HCT116 (cell line): ENCODE data around the gene GRK5. TPM values are rescaled to one million over a fixed set of nuclear protein-coding genes. Genes with fewer than 3 reads are reported as not detected.

ENCODE experiments used
- ATAC-seq: fragments of 200-7000 bp; cut with Tn5 transposase; 2 replicates; pipeline ENCODE4 v1.9.1; 2020; ENCODE audit warnings: mild to moderate bottlenecking, moderate library complexity
- BruUV-seq: library from RNA; stranded (reverse); fragments of 400-500 nt; replicated peaks from 2 replicates; lab custom pipeline; 2021; lab: Mats Ljungman, UMichigan
- CTCF ChIA-PET: fragments of 300-600 bp; sonication (Branson Sonifier 250); formaldehyde crosslinking; loops from one replicate; lab custom pipeline; 2021; ENCODE audit warnings: antibody characterized with exemption; lab: Charles Lee
- POLR2A ChIA-PET: fragments of 300-600, 350-600 bp; sonication (Branson Sonifier 250); formaldehyde crosslinking; loops from one replicate; lab custom pipeline; 2021; ENCODE audit warnings: antibody characterized with exemption; lab: Charles Lee
- RAD21 ChIA-PET, 2 experiments: fragments of 300-600 bp; sonication (Branson Sonifier 250); formaldehyde crosslinking; loops; one replicate each; lab custom pipeline; 2023; ENCODE audit warnings: low total read pairs in 2 of 2; ENCODE audit not compliant: uncharacterized antibody in 2 of 2, unreplicated experiment in 2 of 2, low non-redundant PET in 1 of 2; lab: Charles Lee
- DNase-seq: peaks from one replicate; pipeline ENCODE4 v3.0.0-alpha.2; 2010; ENCODE audit warnings: low read depth, low spot score
- H2AFZ ChIP-seq: fragments of 200-600 bp; shearing (Covaris generic), sonication (generic); 2 replicates; pipeline ENCODE4 v1.6.1; 2017; ENCODE audit warnings: low read depth, mixed run types, mixed read lengths, antibody characterized with exemption, low read length; ENCODE audit not compliant: poor library complexity, severe bottlenecking
- H3K27ac ChIP-seq: 2 replicates; pipeline ENCODE4 v1.5.1; 2012; ENCODE audit warnings: low read depth, low read length
- H3K27me3 ChIP-seq: fragments of 200-600 bp; sonication (generic); 2 replicates; pipeline ENCODE4 v1.6.1; 2016; ENCODE audit warnings: mixed run types, low read length, mixed read lengths; ENCODE audit not compliant: insufficient read depth
- H3K36me3 ChIP-seq, 2 experiments: fragments of 200-500 bp in 1 of 2; fragments of 200-600 bp in 1 of 2; sonication (Bioruptor generic) in 1 of 2; sonication (generic) in 1 of 2; 2 replicates each; pipeline versions ENCODE4 v1.5.1 to v1.6.1; 2014 to 2016; ENCODE audit warnings: low read length in 2 of 2, inconsistent platforms in 1 of 2, mixed read lengths in 1 of 2, mixed run types in 1 of 2; ENCODE audit not compliant: insufficient read depth in 2 of 2, control insufficient read depth in 1 of 2
- H3K4me1 ChIP-seq, 2 experiments: fragments of 200-600 bp in 1 of 2; sonication (generic) in 1 of 2; 2 replicates each; pipeline versions ENCODE4 v1.5.1 to v1.6.1; 2012 to 2017; ENCODE audit warnings: low read length in 2 of 2, inconsistent platforms in 1 of 2, mild to moderate bottlenecking in 1 of 2, mixed read lengths in 1 of 2, mixed run types in 1 of 2, moderate library complexity in 1 of 2; ENCODE audit not compliant: insufficient read depth in 2 of 2, control insufficient read depth in 1 of 2
- H3K4me2 ChIP-seq: fragments of 200-600 bp; sonication (generic); 2 replicates; pipeline ENCODE4 v1.6.1; 2017; ENCODE audit warnings: mixed run types, low read length, mixed read lengths
- H3K4me3 ChIP-seq, 2 experiments: fragments of 200-600 bp in 1 of 2; sonication (generic) in 1 of 2; replicated peaks in 1 of 2; 2 replicates each; pipeline ENCODE4 v1.5.1; 2011 to 2016; ENCODE audit warnings: low read length in 2 of 2, control low read depth in 1 of 2, low read depth in 1 of 2, mild to moderate bottlenecking in 1 of 2, mixed read lengths in 1 of 2, mixed run types in 1 of 2
- H3K79me2 ChIP-seq: fragments of 200-600 bp; sonication (generic); 2 replicates; pipeline ENCODE4 v1.6.1; 2017; ENCODE audit warnings: mild to moderate bottlenecking, mixed run types, low read length, moderate library complexity, mixed read lengths; ENCODE audit not compliant: insufficient read depth
- H3K9ac ChIP-seq: fragments of 200-600 bp; sonication (generic); 2 replicates; pipeline ENCODE4 v1.6.1; 2016; ENCODE audit warnings: low read length, mixed read lengths
- H3K9me2 ChIP-seq: fragments of 200-600 bp; sonication (generic), shearing (Covaris generic); 2 replicates; pipeline ENCODE4 v1.6.1; 2017; ENCODE audit warnings: mixed run types, mild to moderate bottlenecking, moderate library complexity; ENCODE audit not compliant: insufficient read depth
- H3K9me3 ChIP-seq, 2 experiments: fragments of 200-500 bp in 1 of 2; fragments of 200-600 bp in 1 of 2; sonication (Bioruptor generic) in 1 of 2; sonication (generic) in 1 of 2; 2 replicates each; pipeline ENCODE4 v1.6.1; 2014 to 2017; ENCODE audit warnings: low read length in 2 of 2, mixed read lengths in 2 of 2, inconsistent platforms in 1 of 2, low read depth in 1 of 2, mild to moderate bottlenecking in 1 of 2, mixed run types in 1 of 2, moderate library complexity in 1 of 2; ENCODE audit not compliant: control insufficient read depth in 1 of 2, insufficient read depth in 1 of 2
- H4K20me1 ChIP-seq: fragments of 200-600 bp; sonication (generic), shearing (Covaris generic); 2 replicates; pipeline ENCODE4 v1.6.1; 2017; ENCODE audit warnings: mixed run types, mild to moderate bottlenecking, moderate library complexity; ENCODE audit not compliant: insufficient read depth
- ATF3 ChIP-seq: IDR thresholded peaks from 2 replicates; pipeline ENCODE4 v1.6.1; 2012
- CBX3 ChIP-seq: IDR thresholded peaks from 2 replicates; pipeline ENCODE4 v1.6.1; 2012; ENCODE audit warnings: low read depth
- CTCF ChIP-seq, 3 experiments: fragments of 200-600 bp in 1 of 3; sonication (generic) in 1 of 3; IDR thresholded peaks in 2 of 3; conservative IDR thresholded peaks in 1 of 3; 2 replicates each; pipeline ENCODE4 v1.5.1; 2012 to 2017; ENCODE audit warnings: low read depth in 2 of 3, low read length in 2 of 3, antibody characterized with exemption in 1 of 3, borderline replicate concordance in 1 of 3, control low read depth in 1 of 3, mild to moderate bottlenecking in 1 of 3, mixed read lengths in 1 of 3, mixed run types in 1 of 3, moderate library complexity in 1 of 3; ENCODE audit not compliant: insufficient read depth in 1 of 3
- EGR1 ChIP-seq: IDR thresholded peaks from 2 replicates; pipeline ENCODE4 v1.6.1; 2012; ENCODE audit warnings: low read depth
- ELF1 ChIP-seq: IDR thresholded peaks from 2 replicates; pipeline ENCODE4 v1.6.1; 2012; ENCODE audit warnings: low read depth, borderline replicate concordance
- EZH2 ChIP-seq: fragments of 200-600 bp; sonication (generic); IDR thresholded peaks from 2 replicates; pipeline ENCODE4 v1.6.1; 2017; ENCODE audit warnings: antibody characterized with exemption, mixed run types
- EZH2phosphoT487 ChIP-seq: fragments of 200-600 bp; IDR thresholded peaks from 2 replicates; pipeline ENCODE4 v1.6.1; 2018; ENCODE audit warnings: antibody characterized with exemption, borderline replicate concordance
- JUND ChIP-seq: IDR thresholded peaks from 2 replicates; pipeline ENCODE4 v1.6.1; 2012
- MAX ChIP-seq: IDR thresholded peaks from 2 replicates; pipeline ENCODE4 v1.6.1; 2012
- POLR2A ChIP-seq: IDR thresholded peaks from 2 replicates; pipeline ENCODE4 v1.7.0; 2011; ENCODE audit warnings: borderline replicate concordance; ENCODE audit not compliant: insufficient read depth, insufficient read length; ENCODE audit errors: extremely low read depth
- RAD21 ChIP-seq: IDR thresholded peaks from 2 replicates; pipeline ENCODE4 v1.6.1; 2012; ENCODE audit warnings: low read depth, mild to moderate bottlenecking
- REST ChIP-seq: IDR thresholded peaks from 2 replicates; pipeline ENCODE4 v1.6.1; 2012; ENCODE audit warnings: low read depth
- SP1 ChIP-seq: IDR thresholded peaks from 2 replicates; pipeline ENCODE4 v1.6.1; 2012; ENCODE audit warnings: low read depth
- ZBTB33 ChIP-seq: IDR thresholded peaks from 2 replicates; pipeline ENCODE4 v1.6.1; 2011; ENCODE audit warnings: mild to moderate bottlenecking, low read length, moderate library complexity; ENCODE audit not compliant: insufficient replicate concordance; ENCODE audit errors: extremely low read depth
- intact Hi-C: fragments of 100-400 bp; cut with micrococcal nuclease; formaldehyde crosslinking; loops from 2 replicates; pipeline ENCODE4 v1.10.0; 2022
- total RNA-seq: library from RNA; stranded (reverse); gene quantifications from one replicate; pipeline ENCODE4 v1.2.1, GENCODE V29; 2021; ENCODE audit not compliant: unreplicated experiment

GRK5 gene
- total RNA-seq, 1 experiment from 2014 or later, result 7.3 TPM

- no peak for TF ChIP-seq REST
- TF ChIP-seq CBX3, result no peak
These were observed 123.0 kb downstream of the GRK5 start (continued) for GRCh38 chr10:119330342-119330741.

- Histone ChIP-seq H3K4me2 (no peak overlapping the region), H3K36me3 (no peaks in the 10 kb centered on the region), H3K4me3 (no peak overlapping the region), H3K9me2 (no peaks in the 10 kb centered on the region), H3K4me1 (peaks cover 0 to 16% of the 10 kb centered on the region in 2 experiments; a peak in 2 of 4 replicates), H3K79me2 (no peaks in the 10 kb centered on the region), H3K27me3 (no peaks in the 10 kb centered on the region), H4K20me1 (no peaks in the 10 kb centered on the region), H3K9ac (no peak overlapping the region), H3K9me3 (no peaks in the 10 kb centered on the region), H3K27ac (no peak overlapping the region), H2AFZ (no peak overlapping the region)
- CTCF ChIA-PET, result interaction anchor here (1.2 kb wide), 1 partner anchor 9 kb away, joined by 3 read pairs; no protein-coding TSS in a partner anchor
- no TSS peak for BruUV-seq
- intact Hi-C loops, result no loop called here
- DNase-seq (no peak), ATAC-seq (no peak)
- POLR2A ChIA-PET, result no interaction called here
- RAD21 ChIA-PET, result no interaction called here
- TF ChIP-seq EZH2phosphoT487 (no peak), EGR1 (no peak), RAD21 (no peak), EZH2 (no peak), SP1 (no peak), ATF3 (no peak), JUND (no peak), POLR2A (no peak), MAX (no peak), ZBTB33 (no peak), CBX3 (no peak), CTCF (IDR thresholded peaks at IDR 0.05 in 2 of 3, conservative IDR thresholded peaks at IDR 0.05 in 1 of 3; ENCODE audit: borderline replicate concordance in 1 of 3, insufficient read depth in 1 of 3, low read depth in 2 of 3, low read length in 2 of 3) (no peak), ELF1 (no peak)
These were observed 123.7 kb downstream of the GRK5 start for GRCh38 chr10:119331061-119331460.
